HUES48 (cell line): Measurements from ENCODE around the gene PCK1.
"Not testable (repeated sequence)": the region's sequence is repeated elsewhere in the genome, so short reads cannot be mapped to it uniquely, and the experiment has no call there.

ENCODE experiments used
- H3K27ac ChIP-seq: one replicate; pipeline ENCODE4 v1.7.0; 2013; ENCODE audit warnings: low read depth, low read length, inconsistent platforms
- H3K27me3 ChIP-seq: 2 replicates; pipeline ENCODE4 v1.6.1; 2013; ENCODE audit warnings: mild to moderate bottlenecking, low read length; ENCODE audit not compliant: control insufficient read depth, insufficient read depth
- H3K36me3 ChIP-seq: 2 replicates; pipeline ENCODE4 v1.6.1; 2013; ENCODE audit warnings: low read length; ENCODE audit not compliant: control insufficient read depth, insufficient read depth
- H3K4me1 ChIP-seq: 2 replicates; pipeline ENCODE4 v1.6.1; 2013; ENCODE audit warnings: mild to moderate bottlenecking, low read length; ENCODE audit not compliant: control insufficient read depth, insufficient read depth
- H3K4me3 ChIP-seq: 2 replicates; pipeline ENCODE4 v1.5.1; 2013; ENCODE audit warnings: mild to moderate bottlenecking, low read depth, low read length
- H3K9ac ChIP-seq: 2 replicates; pipeline ENCODE4 v1.6.1; 2013; ENCODE audit warnings: mild to moderate bottlenecking, low read depth, low read length, moderate library complexity
- H3K9me3 ChIP-seq: 2 replicates; pipeline ENCODE4 v1.6.1; 2013; ENCODE audit warnings: low read length; ENCODE audit not compliant: control insufficient read depth, insufficient read depth

The PCK1 gene

DNA sequence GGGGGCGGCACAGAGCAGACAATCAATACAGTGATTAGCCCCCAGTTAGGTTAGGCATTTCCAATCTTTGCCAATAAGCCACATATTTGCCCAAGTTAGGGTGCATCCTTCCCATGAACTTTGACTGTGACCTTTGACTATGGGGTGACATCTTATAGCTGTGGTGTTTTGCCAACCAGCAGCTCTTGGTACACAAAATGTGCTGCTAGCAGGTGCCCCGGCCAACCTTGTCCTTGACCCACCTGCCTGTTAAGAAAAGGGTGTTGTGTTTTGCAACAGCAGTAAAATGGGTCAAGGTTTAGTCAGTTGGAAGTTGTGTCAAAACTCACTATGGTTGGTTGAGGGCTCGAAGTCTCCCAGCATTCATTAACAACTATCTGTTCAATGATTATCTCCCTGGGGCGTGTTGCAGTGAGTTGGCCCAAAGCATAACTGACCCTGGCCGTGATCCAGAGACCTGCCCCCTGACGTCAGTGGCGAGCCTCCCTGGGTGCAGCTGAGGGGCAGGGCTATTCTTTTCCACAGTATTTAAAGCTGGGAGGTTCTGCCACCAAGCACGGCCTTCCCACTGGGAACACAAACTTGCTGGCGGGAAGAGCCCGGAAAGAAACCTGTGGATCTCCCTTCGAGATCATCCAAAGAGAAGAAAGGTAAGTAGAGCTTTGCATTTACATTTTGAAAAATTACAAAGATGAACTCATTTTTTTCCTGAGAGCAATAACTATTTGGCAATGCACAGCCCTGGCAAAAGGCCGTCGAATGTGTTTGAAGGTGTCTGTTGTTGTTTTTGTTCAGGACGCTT lies at the start of gene PCK1:
PCK1 (plus strand) TSS at position 557 of the 802 bp plus-strand sequence. CDS start 302 bp downstream, outside the sequence.
- H3K27me3 ChIP-seq, result no peaks in the 10 kb centered on the region
- no peaks in the 10 kb centered on the region for H3K36me3 ChIP-seq
- H3K4me1 ChIP-seq, result no peaks in the 10 kb centered on the region
- H3K4me3 ChIP-seq, result no peak within 1 kb of the TSS
- H3K9ac ChIP-seq, result no peak within 1 kb of the TSS
- H3K9me3 ChIP-seq, result no peaks in the 10 kb centered on the region
- H3K27ac ChIP-seq, result no peak within 1 kb of the TSS

DNA sequence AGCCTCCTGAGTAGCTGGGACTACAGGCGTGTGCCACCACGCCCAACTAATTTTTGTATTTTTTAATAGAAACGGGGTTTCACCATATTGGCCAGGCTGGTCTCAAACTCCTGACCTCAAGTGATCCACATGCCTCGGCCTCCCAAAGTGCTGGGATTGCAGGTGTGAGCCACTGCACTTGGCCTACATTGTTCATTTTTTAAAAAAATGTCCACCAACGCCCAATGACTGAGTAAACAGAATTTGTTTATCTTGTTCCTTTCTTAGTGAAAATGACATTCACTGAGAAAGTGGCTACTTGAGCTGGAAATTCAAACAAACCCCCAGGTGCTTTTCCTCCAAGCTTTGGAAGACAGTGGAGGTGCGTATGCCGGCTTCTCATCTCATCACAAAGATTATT lies 49.2 kb upstream of the PCK1 start:
- not testable (repeated sequence) for H3K27ac ChIP-seq, H3K4me1 ChIP-seq, H3K4me3 ChIP-seq, H3K9ac ChIP-seq, H3K27me3 ChIP-seq, H3K36me3 ChIP-seq, H3K9me3 ChIP-seq

DNA sequence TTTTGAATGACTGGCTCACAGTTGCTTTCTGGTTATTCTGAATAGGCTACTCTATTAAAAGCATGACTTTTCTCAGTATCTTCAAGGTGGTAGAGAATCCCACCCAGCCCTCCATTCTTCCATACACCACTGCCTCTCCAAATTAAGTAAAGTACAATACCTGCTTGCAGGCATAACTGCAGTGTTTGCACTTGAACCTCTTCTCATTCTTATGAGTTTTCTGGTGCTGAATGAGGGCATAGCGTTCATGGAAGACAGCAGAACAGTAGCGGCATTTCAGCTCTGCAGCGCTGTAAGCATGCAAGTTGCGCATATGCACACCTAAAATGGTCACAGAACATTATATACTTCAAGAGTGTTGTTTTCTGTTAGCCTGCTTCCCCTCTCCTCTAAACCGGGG lies 48.5 kb upstream of the PCK1 start:
- Histone ChIP-seq H3K27ac (no peak overlapping the region), H3K27me3 (no peaks in the 10 kb centered on the region), H3K4me1 (peaks cover 9% of the 10 kb centered on the region; the same call in 1 of the 2 replicates), H3K36me3 (no peaks in the 10 kb centered on the region), H3K9me3 (no peaks in the 10 kb centered on the region), H3K9ac (no peak overlapping the region), H3K4me3 (no peak overlapping the region)

DNA sequence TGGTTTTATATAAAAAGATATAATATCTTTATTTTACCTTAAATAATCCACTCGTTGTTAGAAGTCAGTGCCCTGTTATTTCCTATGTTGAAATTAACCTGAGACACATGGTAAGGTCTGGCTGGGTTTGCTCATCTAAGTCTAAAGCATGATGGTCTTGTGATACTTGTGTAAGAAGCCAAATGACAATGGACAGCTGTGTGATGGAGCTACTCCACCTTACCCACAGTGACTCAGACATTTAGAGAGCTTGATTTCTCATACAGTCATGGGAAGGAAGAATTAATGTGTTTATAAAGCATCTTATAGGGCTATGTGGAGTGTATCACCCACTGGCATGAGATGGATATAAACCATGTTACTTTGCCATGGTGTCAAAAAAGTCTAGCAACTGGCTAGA lies 47.7 kb upstream of the PCK1 start:
- no peak overlapping the region for H3K4me3 ChIP-seq
- no peaks in the 10 kb centered on the region for H3K27me3 ChIP-seq

DNA sequence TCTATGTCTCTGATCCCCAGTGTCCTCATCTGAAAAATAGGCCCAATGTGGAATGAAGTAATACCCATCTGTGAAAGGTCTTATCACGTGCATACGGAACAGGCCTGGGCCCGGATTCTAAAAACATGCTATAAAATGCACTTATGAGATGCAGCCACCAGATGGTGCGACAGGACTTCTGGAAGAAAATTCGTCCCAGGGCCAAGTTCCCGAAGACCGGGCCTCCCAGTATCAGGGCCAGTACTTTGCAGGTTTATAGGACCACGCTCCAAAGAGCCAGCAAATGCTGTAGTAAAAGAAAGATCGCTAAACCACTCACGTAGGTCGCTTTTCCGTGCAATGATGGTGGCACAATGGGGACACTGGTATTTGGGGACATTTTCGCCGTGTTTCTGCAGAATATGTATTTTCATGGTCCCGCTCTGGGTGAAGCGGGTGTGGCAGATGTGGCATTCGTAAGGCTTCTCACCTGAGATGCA lies 46.6 kb upstream of the PCK1 start:
- no peak overlapping the region for H3K9ac ChIP-seq
- peaks cover 9% of the 10 kb centered on the region; the same call in 1 of the 2 replicates for H3K4me1 ChIP-seq
- H3K27me3 ChIP-seq, result no peaks in the 10 kb centered on the region
- no peaks in the 10 kb centered on the region for H3K36me3 ChIP-seq
- H3K9me3 ChIP-seq, result no peaks in the 10 kb centered on the region
- no peak overlapping the region for H3K27ac ChIP-seq
- H3K4me3 ChIP-seq, result no peak overlapping the region

More for the DNA sequence above, 47.7 kb upstream of the PCK1 start:
- Histone ChIP-seq H3K27ac (no peak overlapping the region), H3K4me1 (peaks cover 9% of the 10 kb centered on the region; the same call in 1 of the 2 replicates), H3K36me3 (no peaks in the 10 kb centered on the region), H3K9me3 (no peaks in the 10 kb centered on the region), H3K9ac (no peak overlapping the region)

DNA sequence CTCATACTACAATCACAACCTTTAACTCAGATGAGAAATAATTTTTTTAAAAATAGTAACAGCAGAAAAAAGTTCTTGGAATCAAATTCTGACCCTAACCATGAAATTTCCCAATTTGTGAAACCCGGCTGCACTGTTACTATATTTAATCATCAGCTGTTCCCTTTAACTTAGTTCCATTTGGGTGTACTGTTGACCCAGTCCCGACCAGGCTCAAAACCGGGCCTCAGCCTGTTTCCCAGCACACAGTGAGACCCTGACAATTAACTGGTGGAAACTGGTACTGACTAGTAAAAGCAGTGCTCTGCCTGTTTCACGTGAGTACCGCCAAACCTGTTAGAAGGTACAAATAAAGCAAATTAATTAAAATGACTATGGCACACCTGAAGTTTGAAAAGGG lies 43.0 kb upstream of the PCK1 start:
- H3K27ac ChIP-seq, result no peak overlapping the region
- H3K27me3 ChIP-seq, result no peaks in the 10 kb centered on the region
- no peak overlapping the region for H3K4me3 ChIP-seq
- peaks cover 8% of the 10 kb centered on the region for H3K4me1 ChIP-seq
- no peaks in the 10 kb centered on the region for H3K36me3 ChIP-seq
- H3K9me3 ChIP-seq, result no peaks in the 10 kb centered on the region
- H3K9ac ChIP-seq, result no peak overlapping the region

DNA sequence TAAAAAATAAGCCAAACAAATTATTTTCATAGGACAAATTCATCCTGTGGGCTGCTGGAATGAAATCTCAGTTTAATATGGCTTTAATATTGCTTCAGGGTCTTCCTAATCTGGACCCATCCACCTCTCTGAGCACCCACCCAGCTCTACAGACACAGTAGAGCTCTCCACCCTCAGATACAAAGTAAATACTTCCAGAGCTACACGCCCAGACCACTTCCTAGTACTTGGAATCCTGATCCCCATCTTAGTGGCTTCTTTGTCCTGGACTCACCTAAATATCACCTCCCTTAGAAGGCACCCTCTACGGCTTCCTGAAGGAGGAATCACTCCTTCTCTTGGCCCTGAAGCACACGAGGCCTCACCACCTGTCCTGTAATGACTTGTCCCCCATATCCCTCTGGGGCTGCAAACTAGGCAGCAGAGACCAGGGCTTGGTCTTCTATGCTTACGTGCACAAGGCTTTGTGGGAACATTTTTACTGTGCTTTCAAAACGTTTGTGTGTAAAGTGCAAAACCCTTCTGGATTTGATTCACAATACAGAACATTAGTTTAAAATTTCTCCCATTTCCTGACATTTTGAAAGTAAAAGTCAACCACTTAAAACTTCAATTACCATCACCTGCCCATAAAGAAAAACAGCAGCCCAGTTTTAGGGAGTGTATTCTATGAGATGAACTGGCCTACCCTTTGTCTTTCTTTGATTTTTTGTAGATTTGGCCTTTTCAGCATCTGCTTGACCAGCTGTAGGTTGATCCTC lies 38.4 kb upstream of the PCK1 start:
- Histone ChIP-seq H3K27me3 (no peaks in the 10 kb centered on the region), H3K27ac (no peak overlapping the region), H3K9ac (no peak overlapping the region), H3K4me1 (peaks cover 12% of the 10 kb centered on the region), H3K4me3 (no peak overlapping the region), H3K36me3 (no peaks in the 10 kb centered on the region), H3K9me3 (no peaks in the 10 kb centered on the region)

DNA sequence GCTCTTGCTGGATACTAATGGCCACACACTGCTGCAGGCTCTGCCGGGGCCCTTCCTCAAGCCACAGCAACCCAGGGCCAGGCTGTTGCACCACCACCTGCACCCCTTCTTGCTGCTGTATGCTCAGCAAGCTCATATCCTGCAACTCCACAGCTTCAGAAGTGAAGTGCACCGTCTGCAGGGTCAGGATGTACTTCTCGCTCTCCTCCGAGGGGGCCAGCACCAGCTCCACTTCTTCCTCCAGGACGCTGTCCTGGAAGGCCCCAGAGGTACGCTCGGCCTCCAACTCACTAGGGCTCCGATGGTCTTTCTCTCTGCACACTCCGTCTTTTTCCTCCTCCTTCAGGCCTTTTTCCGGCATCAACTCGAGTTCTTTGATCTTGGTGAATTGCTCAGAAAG lies 37.1 kb upstream of the PCK1 start:
- Histone ChIP-seq H3K4me3 (no peak overlapping the region), H3K9ac (no peak overlapping the region), H3K27ac (no peak overlapping the region), H3K4me1 (peaks cover 12% of the 10 kb centered on the region), H3K9me3 (no peaks in the 10 kb centered on the region), H3K27me3 (no peaks in the 10 kb centered on the region), H3K36me3 (no peaks in the 10 kb centered on the region)

DNA sequence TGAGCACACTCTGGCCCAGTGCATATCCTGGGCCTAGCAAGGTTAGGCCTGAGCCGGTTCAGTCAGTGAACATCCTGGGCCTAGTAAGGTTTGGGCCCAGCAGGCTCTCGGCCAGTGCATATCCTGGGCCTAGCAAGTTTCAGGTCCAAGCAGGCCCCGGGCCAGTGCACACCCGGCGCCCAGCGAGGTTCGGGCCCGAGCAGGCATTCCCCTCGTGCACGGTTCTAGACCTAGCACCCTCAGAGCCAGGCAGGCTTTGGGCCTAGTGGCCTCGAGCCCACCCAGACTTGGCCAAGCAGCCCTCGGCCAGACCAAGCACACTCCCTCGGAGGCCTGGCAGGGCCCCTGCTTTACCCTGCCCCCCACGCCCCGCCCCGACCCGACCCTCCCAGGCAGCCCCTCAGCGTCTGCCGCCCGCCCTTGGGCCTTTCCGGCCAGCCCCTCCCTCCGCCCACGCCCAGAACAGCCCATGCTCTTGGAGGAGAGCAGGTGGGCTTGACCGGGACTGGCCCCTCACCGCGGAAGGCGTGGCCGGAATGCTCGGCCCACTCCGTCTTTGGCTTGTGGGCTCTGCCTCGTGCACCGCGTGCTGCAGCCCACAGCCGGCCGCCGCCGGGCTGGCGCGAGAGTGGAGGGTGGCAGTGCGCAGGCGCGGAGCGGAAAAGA lies 36.3 kb upstream of the PCK1 start, which contains the start of gene CTCFL:
CTCFL (minus strand) TSS at position 630 of the 666 bp plus-strand sequence. CDS start 935 bp downstream, outside the sequence.
- Histone ChIP-seq H3K4me3 (no peak within 1 kb of the TSS), H3K4me1 (peaks cover 12% of the 10 kb centered on the region), H3K9me3 (no peaks in the 10 kb centered on the region), H3K27ac (no peak within 1 kb of the TSS), H3K27me3 (no peaks in the 10 kb centered on the region), H3K36me3 (no peaks in the 10 kb centered on the region), H3K9ac (no peak within 1 kb of the TSS)

DNA sequence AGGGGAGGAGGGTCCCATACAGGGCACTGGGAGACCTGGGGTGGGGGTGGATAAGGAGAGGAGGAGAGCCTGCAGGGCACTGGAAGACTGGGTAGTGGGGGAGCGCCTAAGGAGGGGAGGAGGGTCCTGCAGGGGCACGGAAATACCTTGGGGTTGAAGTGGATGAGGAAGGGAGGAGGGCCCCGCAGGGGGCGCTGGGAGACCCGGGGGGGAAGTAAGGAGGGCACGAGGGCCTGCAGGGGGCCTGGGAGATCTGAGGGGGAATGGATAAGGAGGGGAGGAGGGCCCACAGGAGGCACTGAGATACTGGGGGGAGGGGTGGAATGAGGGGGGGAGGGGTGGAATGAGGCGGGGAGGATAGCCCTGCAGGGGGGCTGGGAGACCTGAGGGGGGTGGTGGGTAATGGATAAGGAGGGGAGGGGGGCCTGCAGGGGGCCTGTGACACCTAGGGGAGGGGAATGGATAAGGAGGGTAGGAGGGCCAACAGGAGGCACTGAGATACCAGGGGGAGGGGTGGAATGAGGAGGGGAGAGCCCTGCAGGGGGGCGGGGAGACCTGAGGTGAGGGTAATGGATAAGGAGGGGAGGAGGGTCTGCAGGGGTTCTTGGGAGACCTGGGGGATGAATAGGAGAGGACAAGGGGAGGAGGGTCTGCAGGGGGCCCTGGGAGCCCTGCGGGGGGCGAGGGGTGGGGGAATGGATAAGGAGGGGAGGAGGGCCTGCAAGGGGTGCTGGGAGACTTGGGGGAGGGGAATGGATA lies 35.4 kb upstream of the PCK1 start:
- H3K4me3 ChIP-seq, result no peak overlapping the region
- no peak overlapping the region for H3K27ac ChIP-seq
- no peak overlapping the region for H3K9ac ChIP-seq
- no peaks in the 10 kb centered on the region for H3K27me3 ChIP-seq
- no peaks in the 10 kb centered on the region for H3K36me3 ChIP-seq
- no peaks in the 10 kb centered on the region for H3K9me3 ChIP-seq
- peaks cover 12% of the 10 kb centered on the region for H3K4me1 ChIP-seq
